ENCODE measurements around the gene GDF3.

GRCh38 chr12:7693793-7694192, 1.8 kb downstream of the GDF3 start:
- TF ChIP-seq CTCF (conservative IDR thresholded peaks at IDR 0.05) (no peak), EZH2 (IDR thresholded peaks at IDR 0.05; ENCODE audit: low read depth) (no peak)

All from PC-9 (cell line).